PC-3 (cell line): ENCODE measurements around the gene TALDO1. TPM values are rescaled to one million over a fixed set of nuclear protein-coding genes. Genes with fewer than 3 reads are reported as not detected.
"Not testable (repeated sequence)": the region's sequence is repeated elsewhere in the genome, so short reads cannot be mapped to it uniquely, and the experiment has no call there.

ENCODE experiments used
- ATAC-seq: fragments of 200-7000 bp; cut with Tn5 transposase; 2 replicates; pipeline ENCODE4 v1.9.1; 2020; ENCODE audit warnings: mild to moderate bottlenecking, moderate library complexity
- BruUV-seq: library from RNA; stranded (reverse); fragments of 400-500 nt; replicated peaks from 2 replicates; lab custom pipeline; 2021; lab: Mats Ljungman, UMichigan
- CTCF ChIA-PET: fragments of 300-600 bp; sonication (Branson Sonifier 250); formaldehyde crosslinking; loops from one replicate; lab custom pipeline; 2022; ENCODE audit warnings: antibody characterized with exemption; lab: Charles Lee
- POLR2A ChIA-PET: fragments of 300-600 bp; sonication (Branson Sonifier 250); formaldehyde crosslinking; loops from one replicate; lab custom pipeline; 2022; ENCODE audit warnings: antibody characterized with exemption; ENCODE audit not compliant: unreplicated experiment; lab: Charles Lee
- DNase-seq: peaks from one replicate; pipeline ENCODE4 v3.0.0-alpha.2; 2015
- H2AFZ ChIP-seq: fragments of 300-600 bp; sonication (generic); 2 replicates; pipeline ENCODE4 v1.6.0; 2016; ENCODE audit warnings: antibody characterized with exemption, low read length
- H3F3A ChIP-seq: fragments of 300-600 bp; sonication (generic); one replicate; pipeline ENCODE4 v1.6.0; 2017; ENCODE audit warnings: antibody characterized with exemption, low read length, control low read depth, mild to moderate bottlenecking; ENCODE audit not compliant: unreplicated experiment
- H3K27ac ChIP-seq: fragments of 300-600 bp; sonication (generic); 2 replicates; pipeline ENCODE4 v1.5.1; 2016; ENCODE audit warnings: mild to moderate bottlenecking, low read length
- H3K27me3 ChIP-seq: fragments of 300-600 bp; sonication (generic); 2 replicates; pipeline ENCODE4 v1.6.1; 2016; ENCODE audit warnings: low read length, mixed read lengths
- H3K36me3 ChIP-seq: fragments of 300-600 bp; sonication (generic); 2 replicates; pipeline ENCODE4 v1.6.1; 2016; ENCODE audit warnings: low read depth, mixed run types, low read length, mixed read lengths
- H3K4me1 ChIP-seq: fragments of 300-600 bp; sonication (generic); 2 replicates; pipeline ENCODE4 v1.5.1; 2016; ENCODE audit warnings: low read length; ENCODE audit not compliant: insufficient read depth
- H3K4me2 ChIP-seq: fragments of 300-600 bp; sonication (generic); 2 replicates; pipeline ENCODE4 v1.6.0; 2016; ENCODE audit warnings: low read length
- H3K4me3 ChIP-seq: fragments of 300-600 bp; sonication (generic); 2 replicates; pipeline ENCODE4 v1.5.1; 2016; ENCODE audit warnings: mild to moderate bottlenecking, low read length, mixed read lengths
- H3K79me2 ChIP-seq: fragments of 300-600 bp; sonication (generic); 2 replicates; pipeline ENCODE4 v1.6.1; 2017; ENCODE audit warnings: low read length, mixed read lengths
- H3K9ac ChIP-seq: fragments of 300-600 bp; sonication (generic); 2 replicates; pipeline ENCODE4 v1.6.0; 2016; ENCODE audit warnings: mild to moderate bottlenecking, low read length
- H3K9me2 ChIP-seq: fragments of 300-600 bp; sonication (generic); replicated peaks from 2 replicates; pipeline ENCODE4 v1.6.1; 2016; ENCODE audit warnings: mixed run types, low read length, mixed read lengths
- H3K9me3 ChIP-seq: fragments of 300-600 bp; sonication (generic); 2 replicates; pipeline ENCODE4 v1.6.1; 2016; ENCODE audit warnings: low read length, mixed read lengths
- H4K20me1 ChIP-seq: fragments of 300-600 bp; sonication (generic); 2 replicates; pipeline ENCODE4 v1.6.1; 2016; ENCODE audit warnings: low read length, mixed read lengths
- CTCF ChIP-seq: fragments of 300-600 bp; sonication (generic); conservative IDR thresholded peaks from 2 replicates; pipeline ENCODE4 v1.5.1; 2017; ENCODE audit warnings: antibody characterized with exemption, low read depth, mild to moderate bottlenecking, low read length
- EZH2 ChIP-seq: fragments of 300-600 bp; sonication (generic); IDR thresholded peaks from one replicate; pipeline ENCODE4 v1.6.1; 2017; ENCODE audit warnings: antibody characterized with exemption, mild to moderate bottlenecking, low read length; ENCODE audit not compliant: unreplicated experiment
- EZH2phosphoT487 ChIP-seq: fragments of 300-600 bp; sonication (generic); IDR thresholded peaks from 2 replicates; pipeline ENCODE4 v1.6.1; 2018; ENCODE audit warnings: mild to moderate bottlenecking, antibody characterized with exemption, low read length, borderline replicate concordance
- intact Hi-C: fragments of 100-400 bp; cut with micrococcal nuclease; formaldehyde crosslinking; loops from 2 replicates; pipeline ENCODE4 v1.9.0; 2023
- total RNA-seq: library from RNA; depleted of rRNA; stranded (reverse); fragments of >200 nt; gene quantifications from 2 replicates; pipeline ENCODE4 v1.2.3, GENCODE V29; 2014

Gene TALDO1
- total RNA-seq, 1 experiment from 2014 or later: 326 TPM

- CTCF ChIA-PET: no interaction called here
- Histone ChIP-seq H3K36me3 (no peaks in the 10 kb centered on the region), H3F3A (no peaks in the 10 kb centered on the region), H2AFZ (no peak overlapping the region), H3K4me1 (no peaks in the 10 kb centered on the region), H4K20me1 (no peaks in the 10 kb centered on the region), H3K27ac (no peak overlapping the region), H3K4me3 (no peak overlapping the region), H3K9me2 (no peaks in the 10 kb centered on the region), H3K9me3 (no peaks in the 10 kb centered on the region), H3K4me2 (no peak overlapping the region), H3K79me2 (no peaks in the 10 kb centered on the region), H3K27me3 (no peaks in the 10 kb centered on the region), H3K9ac (no peak overlapping the region)
- POLR2A ChIA-PET: no interaction called here
- DNase-seq: no peak
- ATAC-seq: no peak
- intact Hi-C loops: no loop called here
- BruUV-seq: no TSS peak
- no peak for TF ChIP-seq CTCF
- no peak for TF ChIP-seq EZH2phosphoT487
- no peak for TF ChIP-seq EZH2
Measured at GRCh38 chr11:737366-737765, 9.9 kb upstream of the TALDO1 start.

- H3F3A ChIP-seq, H3K9me3 ChIP-seq, POLR2A ChIA-PET, H3K4me3 ChIP-seq, H4K20me1 ChIP-seq, ATAC-seq, CTCF ChIA-PET, H3K9me2 ChIP-seq, H2AFZ ChIP-seq, intact Hi-C loops, BruUV-seq, H3K27me3 ChIP-seq, DNase-seq, H3K79me2 ChIP-seq, H3K4me1 ChIP-seq, H3K4me2 ChIP-seq, H3K36me3 ChIP-seq, H3K27ac ChIP-seq, H3K9ac ChIP-seq: not testable (repeated sequence)
Measured at GRCh38 chr11:737899-738298, 9.4 kb upstream of the TALDO1 start.

GRCh38 chr11:742156-742546 is 5.1 kb upstream of the TALDO1 start:
- no peak overlapping the region for H3K4me2 ChIP-seq
- H3K27me3 ChIP-seq: no peaks in the 10 kb centered on the region
- POLR2A ChIA-PET: no interaction called here
- H2AFZ ChIP-seq: no peak overlapping the region
- intact Hi-C loops: no loop called here
- H3K36me3 ChIP-seq: no peaks in the 10 kb centered on the region
- H4K20me1 ChIP-seq: no peaks in the 10 kb centered on the region
- no peak overlapping the region for H3K4me3 ChIP-seq
- H3K9me2 ChIP-seq: no peaks in the 10 kb centered on the region
- no peak overlapping the region for H3K9ac ChIP-seq
- no TSS peak for BruUV-seq
- H3K4me1 ChIP-seq: no peaks in the 10 kb centered on the region
- H3F3A ChIP-seq: no peaks in the 10 kb centered on the region
- DNase-seq (no peak), ATAC-seq (no peak)
- TF ChIP-seq CTCF: no peak
- no peak for TF ChIP-seq EZH2
- TF ChIP-seq EZH2phosphoT487: no peak
- no peak overlapping the region for H3K27ac ChIP-seq
- H3K79me2 ChIP-seq: no peaks in the 10 kb centered on the region; the same call in 1 of the 2 replicates
- CTCF ChIA-PET: no interaction called here
- no peaks in the 10 kb centered on the region for H3K9me3 ChIP-seq
